DMS 273 treated with DMSO at 0.1 percent for 48 hours (cell line): ENCODE data around the gene MICAL3.
A peak's percentile ranks its signal among the peaks of the same experiment; 100 is the strongest.

Source experiments
- DNase-seq: peaks from one replicate; lab custom pipeline; 2025; lab: John Stamatoyannopoulos, UW

The MICAL3 gene

GRCh38 chr22:17842386-17842785, 182.0 kb downstream of the MICAL3 start:
- DNase-seq, result no peak

DNA sequence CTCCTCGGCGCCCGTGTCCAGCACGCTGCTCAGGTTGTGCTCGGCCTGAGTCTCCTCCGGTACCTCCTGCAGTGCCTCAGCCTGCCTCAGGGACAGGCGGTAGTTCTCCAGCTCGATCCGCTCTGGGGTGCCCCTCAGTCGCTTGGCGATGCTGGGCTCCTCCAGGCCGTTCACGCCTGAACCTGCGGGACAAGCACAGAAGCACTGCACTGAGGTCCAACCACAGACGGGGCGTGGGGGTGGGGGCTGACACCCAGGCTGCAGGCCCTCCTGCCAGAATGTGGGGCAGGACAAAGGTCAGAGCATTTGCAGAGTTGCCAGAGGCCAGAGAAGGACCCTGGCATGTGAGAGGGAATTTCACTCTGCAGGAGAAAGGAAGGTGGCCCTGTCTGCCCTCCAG, 182.5 kb downstream of the MICAL3 start:
- no peak for DNase-seq

DNA sequence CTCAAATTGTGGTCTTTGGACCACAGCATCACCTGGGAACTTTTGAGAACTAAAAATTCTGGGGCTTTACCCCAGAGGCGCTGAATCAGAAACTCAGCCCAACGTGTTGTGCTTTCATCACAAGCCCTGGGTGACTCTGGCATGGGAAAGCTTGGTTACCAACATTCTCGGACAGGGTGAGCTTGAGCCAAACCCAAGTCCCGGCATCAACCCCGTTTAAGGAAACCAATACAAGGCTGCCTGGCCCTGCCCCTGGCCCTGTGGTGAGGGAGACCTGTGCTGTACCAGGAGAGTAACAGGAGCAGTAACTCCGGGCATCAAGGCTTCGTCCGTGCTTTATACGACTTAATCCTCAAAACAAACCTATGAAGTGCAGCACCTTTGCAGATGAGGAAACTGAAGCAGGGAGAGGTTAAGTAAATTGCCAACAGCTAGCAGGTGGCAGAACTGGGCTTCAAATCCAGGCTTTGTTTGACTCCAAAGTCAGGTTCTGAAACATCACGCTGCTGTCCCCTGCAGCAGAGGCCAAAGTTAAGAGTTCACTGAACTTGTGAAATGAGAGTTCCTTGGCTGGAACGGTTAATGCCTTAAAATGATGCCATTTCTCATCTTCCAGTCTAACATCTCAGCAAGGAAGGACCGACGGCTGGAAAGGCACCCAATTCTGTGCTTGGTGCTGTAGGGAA, 186.0 kb downstream of the MICAL3 start:
- DNase-seq, result no peak

- no peak for DNase-seq
Measured at GRCh38 chr22:17836992-17837742, 187.2 kb downstream of the MICAL3 start.

DNA sequence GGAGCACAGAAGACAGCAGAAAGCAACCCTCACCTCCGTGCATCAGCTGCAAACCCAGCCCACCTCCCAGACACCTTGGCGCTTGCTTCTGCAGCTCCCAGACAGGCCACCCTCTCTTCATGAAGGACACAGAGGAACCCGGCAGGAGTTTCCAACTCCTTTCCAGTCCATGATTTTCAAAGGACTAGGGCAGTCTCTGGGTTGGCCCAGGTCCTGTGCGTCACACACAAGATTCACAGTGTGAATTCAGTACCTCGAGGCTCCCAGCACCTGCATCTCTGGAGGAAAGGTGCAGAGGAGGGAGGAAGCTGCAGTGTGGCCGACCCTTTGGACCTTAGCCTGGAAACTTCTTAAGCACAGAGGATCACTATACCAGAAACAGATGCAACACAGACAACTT, 189.1 kb downstream of the MICAL3 start:
- DNase-seq, result no peak

DNA sequence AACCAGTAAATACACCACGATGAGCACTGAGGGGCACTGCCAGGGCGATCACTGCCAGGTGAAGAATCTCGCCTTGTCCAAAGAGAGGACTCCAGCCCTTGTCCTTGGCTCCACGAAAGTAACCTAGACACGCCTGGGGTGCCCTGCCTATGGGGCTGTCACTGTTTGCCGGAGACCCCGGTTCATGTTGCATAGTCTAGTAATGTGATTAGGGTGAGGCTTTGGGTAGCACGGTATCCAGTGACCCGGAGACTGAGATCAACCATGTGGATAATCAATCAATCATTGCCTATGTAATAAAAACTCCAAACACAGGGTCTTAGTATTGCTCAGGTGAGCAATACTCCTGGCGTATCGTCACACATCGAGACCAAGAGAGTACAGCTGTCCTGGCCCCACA, 190.9 kb downstream of the MICAL3 start:
- DNase-seq, result no peak

GRCh38 chr22:17832665-17833064, 191.7 kb downstream of the MICAL3 start:
- DNase-seq, result no peak

DNA sequence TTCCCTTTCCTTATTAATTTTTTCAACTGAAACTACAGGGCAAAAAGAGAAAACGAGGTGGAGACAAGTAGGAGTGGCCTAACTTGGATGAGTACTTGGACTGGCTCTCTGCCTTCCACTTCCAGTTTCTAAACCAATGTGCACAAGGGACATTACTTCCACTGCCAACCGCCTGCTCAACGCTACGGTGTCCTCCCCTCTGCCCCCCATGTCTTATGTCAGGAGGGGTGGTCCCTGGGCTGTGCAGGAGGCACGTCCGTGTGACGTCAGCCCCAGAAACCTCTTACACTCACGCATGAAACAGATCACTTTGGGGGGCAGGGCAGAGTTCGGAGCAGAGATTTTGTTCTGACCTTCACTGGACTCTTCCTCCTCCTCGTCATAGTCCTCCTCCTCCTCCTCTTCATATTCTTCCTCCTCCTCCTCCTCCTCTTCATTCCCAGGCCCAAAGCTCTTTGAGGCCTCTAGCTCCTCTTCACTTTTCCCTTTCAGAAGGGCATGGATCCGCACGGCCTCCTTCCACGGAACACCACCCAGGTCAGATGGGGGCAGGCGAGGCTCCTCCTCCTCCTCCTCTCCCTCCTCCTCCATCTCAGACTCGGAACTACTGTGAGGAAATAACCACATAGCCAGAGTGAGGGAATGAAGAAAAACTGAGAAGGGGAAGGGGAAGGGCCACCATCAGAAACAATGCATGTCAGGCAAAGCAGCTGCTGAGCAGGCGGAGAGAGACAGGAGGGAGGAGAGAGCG, 192.7 kb downstream of the MICAL3 start:
- DNase-seq, result no peak

- DNase-seq, result peak; percentile 10
Measured at GRCh38 chr22:17830043-17830961, 194.1 kb downstream of the MICAL3 start.

DNA sequence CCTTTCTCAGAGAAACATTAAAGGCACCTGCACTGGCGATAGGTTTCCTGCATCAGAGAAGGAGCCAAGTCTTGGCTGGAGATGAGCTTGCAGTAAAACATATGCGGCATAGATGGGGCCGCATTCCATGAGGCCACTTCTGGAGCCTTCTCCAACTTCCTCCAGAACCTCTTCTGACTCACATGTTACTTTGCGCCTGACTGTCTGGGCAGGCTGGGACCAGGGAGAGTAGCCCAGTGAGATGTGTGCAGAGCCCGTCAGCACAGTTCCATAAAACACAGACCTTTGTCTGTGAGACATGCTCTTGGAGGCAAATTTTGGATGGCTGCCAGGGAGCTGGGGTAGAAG, 194.7 kb downstream of the MICAL3 start:
- no peak for DNase-seq

GRCh38 chr22:17828502-17829080, 195.8 kb downstream of the MICAL3 start:
- no peak for DNase-seq

DNA sequence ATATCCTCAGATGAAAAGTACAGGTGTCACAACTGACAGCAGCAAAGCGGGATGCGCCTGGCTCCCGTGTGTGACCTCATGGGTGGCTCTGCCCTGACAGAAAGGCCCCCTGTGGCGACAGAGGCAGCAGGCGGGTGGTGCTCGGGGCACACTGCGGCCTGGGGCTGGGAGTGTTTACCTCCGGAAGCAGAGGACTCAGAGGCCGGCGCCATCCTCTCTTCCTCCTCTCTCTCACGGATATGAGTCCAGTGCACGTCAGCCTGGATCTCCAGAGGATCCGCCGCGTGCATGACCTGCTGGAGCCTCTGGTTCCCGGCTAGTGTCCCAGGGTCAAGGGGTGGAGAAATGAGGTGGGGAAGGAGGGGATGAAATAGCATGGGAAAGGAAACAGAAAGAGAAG, 196.9 kb downstream of the MICAL3 start:
- DNase-seq, result no peak

GRCh38 chr22:17825876-17826550, 198.3 kb downstream of the MICAL3 start:
- no peak for DNase-seq

GRCh38 chr22:17824457-17824856, 199.9 kb downstream of the MICAL3 start:
- no peak for DNase-seq

DNA sequence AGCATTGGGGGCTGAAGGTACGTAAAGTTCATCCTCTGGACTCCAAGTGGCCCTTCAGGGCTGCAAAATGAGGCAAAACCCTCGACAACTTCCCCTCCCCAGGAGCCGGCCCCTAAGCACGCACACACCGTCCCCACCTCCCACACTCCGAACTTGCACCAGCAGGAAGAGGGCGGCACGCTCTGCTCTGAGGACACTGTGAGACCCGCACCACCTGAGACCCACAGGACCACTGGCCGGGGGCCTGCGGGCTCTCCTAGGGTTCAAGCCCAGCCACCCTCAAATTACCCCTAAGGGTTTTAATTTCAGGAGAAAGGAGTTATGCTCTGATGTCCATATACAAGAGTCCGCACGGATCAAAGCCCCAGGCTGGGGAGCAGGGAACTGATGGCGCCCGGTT, 200.4 kb downstream of the MICAL3 start:
- DNase-seq, result no peak

DNA sequence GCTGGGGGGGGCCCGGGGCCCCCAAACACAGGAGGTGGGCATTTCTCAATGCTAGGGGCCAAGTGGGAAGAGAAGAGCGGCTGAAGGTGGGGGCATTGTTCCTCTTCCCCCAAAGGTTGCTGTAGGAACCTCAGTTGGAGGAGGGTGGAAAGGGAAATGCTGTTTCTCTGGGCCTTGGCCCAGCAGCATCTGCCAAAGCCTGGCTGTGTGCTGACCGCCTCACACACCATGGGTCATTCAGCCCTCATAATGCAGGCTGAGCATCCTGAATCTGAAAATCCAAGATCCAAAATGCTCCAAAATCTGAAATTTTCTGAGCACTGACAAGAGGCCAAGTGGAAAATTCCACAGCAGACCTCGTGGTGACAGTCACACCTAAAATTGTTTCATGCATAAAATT, 201.1 kb downstream of the MICAL3 start:
- no peak for DNase-seq

- no peak for DNase-seq
Measured at GRCh38 chr22:17822087-17822486, 202.3 kb downstream of the MICAL3 start.

GRCh38 chr22:17820879-17821439, 203.4 kb downstream of the MICAL3 start:
- no peak for DNase-seq

DNA sequence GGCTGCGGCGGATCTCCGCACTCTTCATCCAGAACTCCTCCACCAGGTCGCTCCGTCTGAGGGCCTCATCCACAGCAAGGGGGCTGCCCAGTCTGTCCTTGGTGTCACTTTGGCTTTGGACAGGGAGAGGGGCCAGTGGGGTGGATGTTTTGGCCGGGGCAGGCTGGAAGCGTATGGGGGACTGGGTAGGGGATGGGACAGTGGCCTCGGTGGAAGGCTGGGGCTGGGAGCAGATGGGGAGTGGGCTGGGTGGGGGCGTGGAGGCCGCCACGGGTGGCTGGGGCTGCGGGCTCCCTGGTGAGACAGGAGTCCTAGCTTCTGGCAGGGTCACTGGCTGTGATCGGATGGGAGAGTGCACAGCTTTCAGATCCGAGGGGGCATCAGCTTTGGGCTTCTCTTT, 205.7 kb downstream of the MICAL3 start:
- DNase-seq, result no peak

DNA sequence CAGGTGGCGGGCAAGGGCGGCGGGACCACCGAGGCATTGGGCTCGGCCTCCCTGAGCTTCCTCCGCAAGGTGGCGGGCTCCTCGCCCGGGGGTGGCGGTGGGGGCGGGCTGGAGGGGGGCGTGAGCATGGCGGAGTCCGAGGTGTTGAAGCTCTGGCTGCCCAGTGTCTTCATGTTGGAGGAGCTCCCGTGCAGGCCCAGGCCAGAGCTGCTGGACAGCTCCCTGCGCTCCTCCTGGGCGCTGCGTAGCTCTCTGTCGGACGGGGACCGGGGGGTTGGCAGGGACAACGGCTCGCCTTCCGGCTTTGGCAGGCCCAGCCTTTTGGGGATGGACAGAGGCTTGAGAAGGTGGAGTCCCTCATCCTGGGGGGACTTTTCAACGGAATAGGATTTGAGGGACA, 206.2 kb downstream of the MICAL3 start:
- DNase-seq, result no peak
